HG03175 (cell line): Measurements from ENCODE around the gene HTR6.
A peak's percentile ranks its signal among the peaks of the same experiment; 100 is the strongest.

Source experiments
- ATAC-seq: cut with Tn5 transposase; IDR thresholded peaks from one replicate; pipeline ENCODE4 v1.9.1; 2021; ENCODE audit warnings: mild to moderate bottlenecking, moderate library complexity; ENCODE audit not compliant: unreplicated experiment

Gene HTR6

DNA sequence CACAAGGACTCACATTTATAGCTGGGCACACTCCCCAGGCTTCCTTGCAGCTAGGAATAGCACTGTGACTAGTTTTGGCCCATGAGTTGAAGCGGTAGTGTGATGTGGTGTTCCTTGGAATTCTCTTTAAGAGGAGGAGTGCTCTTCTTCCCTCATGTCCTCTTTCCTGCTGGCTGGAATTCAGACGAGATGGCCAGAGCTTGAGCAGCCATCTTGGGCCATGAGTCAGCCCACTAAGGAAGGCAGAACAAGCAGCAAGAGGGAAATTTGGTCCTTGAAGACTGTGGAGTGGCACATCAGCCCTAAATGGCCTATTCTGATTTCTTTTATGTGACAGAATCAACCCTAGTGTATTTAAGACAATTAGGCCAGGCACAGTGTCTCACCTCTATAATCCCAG is 20.0 kb downstream of the HTR6 start:
- ATAC-seq = no peak

GRCh38 chr1:19685994-19686393 is 21.3 kb downstream of the HTR6 start:
- no peak for ATAC-seq

GRCh38 chr1:19687414-19687813 is 22.7 kb downstream of the HTR6 start:
- no peak for ATAC-seq

- ATAC-seq = no peak
Measured at GRCh38 chr1:19688041-19688842, 23.6 kb downstream of the HTR6 start.

GRCh38 chr1:19689085-19689757 is 24.5 kb downstream of the HTR6 start:
- ATAC-seq = no peak

- ATAC-seq = no peak
Measured at GRCh38 chr1:19689856-19690255, 25.2 kb downstream of the HTR6 start.

DNA sequence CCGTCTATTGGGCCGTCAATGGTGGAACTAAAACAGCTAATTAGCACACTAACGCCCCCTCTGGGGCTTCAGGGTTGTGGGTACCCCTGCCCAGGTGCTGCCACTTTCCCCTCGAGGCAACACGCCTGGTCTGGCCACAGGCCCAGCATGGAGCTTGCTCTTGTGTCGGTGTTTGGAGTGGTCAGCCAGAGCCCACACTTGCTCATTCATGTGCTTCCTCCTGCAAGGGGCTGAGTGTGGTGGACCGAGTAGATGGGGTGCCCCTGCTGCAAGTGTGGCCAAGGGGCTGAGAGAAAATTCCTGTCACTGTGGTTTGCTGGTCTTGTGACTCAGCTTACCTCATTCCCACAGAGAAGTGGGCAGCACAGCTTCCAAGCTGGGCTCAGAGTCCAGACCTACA is 25.7 kb downstream of the HTR6 start:
- no peak for ATAC-seq

- no peak for ATAC-seq
Measured at GRCh38 chr1:19694298-19694697, 29.6 kb downstream of the HTR6 start.

GRCh38 chr1:19695772-19696171 is 31.1 kb downstream of the HTR6 start:
- no peak for ATAC-seq

- ATAC-seq = no peak
Measured at GRCh38 chr1:19696820-19697219, 32.1 kb downstream of the HTR6 start.

DNA sequence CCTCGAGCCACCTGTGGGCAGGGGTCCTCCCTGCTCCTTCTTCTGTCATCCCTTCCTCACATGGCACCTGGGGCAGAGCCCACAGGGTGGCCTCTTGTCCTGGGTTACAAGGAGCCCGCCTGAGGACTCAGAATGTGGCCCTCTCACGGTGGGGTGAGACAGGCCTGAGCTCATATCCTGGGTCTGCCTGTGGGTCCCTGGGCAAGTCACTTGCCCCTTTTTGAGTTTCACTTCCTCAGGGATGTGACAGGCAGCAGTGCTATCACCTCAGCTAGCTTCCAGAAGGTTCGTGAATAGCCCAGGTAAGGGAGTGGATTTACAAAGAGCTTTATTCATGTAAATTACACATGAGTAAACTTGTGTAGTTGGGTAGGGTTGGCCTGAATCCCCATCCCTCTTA is 33.5 kb downstream of the HTR6 start:
- peak; percentile 56 for ATAC-seq

- no peak for ATAC-seq
Measured at GRCh38 chr1:19700079-19700777, 35.6 kb downstream of the HTR6 start.

DNA sequence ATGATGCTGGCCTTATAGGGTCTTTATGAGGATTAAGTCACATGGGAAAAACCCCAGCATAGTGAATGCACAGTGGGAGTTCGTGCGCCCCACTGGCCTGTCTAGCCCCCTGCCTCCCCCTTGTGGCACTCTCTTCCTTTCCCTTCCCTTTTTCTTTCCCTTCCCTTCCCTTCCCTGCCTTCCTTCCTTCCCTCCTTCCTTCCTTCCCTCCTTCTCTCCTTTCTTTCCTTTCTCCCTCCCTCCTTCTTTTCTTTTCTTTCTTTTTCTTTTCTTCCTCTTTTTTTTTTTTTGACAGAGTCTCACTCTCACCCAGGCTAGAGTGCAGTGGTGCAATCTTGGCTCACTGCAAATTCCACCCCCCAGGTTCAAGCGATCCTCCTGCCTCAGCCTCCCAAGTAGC is 38.6 kb downstream of the HTR6 start:
- ATAC-seq = no peak

DNA sequence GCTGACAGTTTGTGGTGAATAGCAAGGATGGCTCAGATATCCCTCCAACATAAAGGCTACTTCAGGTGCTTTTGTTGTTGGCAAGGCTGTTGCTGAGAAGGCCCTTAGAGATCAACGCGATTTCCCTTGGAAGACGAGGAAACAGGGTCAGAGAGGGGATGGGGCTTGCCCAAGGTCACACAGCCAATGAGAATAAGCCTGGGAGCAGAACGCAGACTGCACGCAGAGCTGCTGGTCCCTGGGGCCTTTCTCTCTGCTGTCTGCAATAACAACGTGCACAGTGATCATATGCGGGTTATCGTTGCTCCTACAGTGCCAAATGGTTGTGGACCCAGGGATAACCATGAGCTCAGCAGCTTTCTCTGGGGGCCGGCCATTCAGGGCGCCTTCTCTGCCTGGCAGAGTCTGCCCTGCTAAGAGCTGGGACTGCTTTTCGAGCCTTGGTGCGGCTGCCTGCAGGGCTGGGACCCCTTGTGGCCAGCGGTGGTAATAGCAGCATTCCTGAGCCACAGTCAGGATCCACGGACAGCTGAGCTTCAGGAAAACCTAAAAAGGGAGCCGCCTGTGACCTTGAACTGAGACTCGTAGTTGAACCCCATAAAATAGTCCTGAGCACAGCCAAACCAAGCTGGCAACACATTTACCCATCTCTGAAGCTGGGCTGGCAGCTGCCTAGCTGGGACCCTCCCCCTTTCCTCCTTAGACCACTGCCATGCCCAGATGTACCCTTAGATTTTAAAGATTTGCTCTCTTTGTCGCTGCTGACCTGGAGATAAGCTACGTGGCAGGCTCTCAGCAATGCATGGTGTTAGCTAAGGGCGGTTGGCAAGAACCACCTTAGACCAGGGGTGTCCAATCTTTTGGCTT is 39.8 kb downstream of the HTR6 start:
- ATAC-seq = no peak

DNA sequence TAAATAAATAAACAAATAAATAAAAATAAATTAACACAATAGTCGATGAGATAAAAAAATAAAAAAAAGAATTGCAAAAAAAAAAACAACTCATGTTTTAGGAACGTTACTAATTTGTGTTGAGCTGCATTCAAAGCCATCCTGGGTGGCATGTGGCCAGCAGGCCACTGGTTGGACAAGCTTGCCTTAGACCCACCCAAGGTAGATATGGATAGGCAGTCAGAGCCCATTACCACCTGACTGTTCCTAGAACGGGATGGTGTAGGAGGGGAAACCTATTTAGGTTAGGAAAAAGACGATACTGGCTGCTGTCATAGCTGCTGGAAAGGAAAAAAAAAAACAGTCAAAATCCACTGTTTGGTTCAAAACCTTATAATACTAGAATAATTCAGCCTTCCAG is 40.8 kb downstream of the HTR6 start:
- ATAC-seq = no peak

- no peak for ATAC-seq
Measured at GRCh38 chr1:19706136-19706535, 41.5 kb downstream of the HTR6 start.

- ATAC-seq = no peak
Measured at GRCh38 chr1:19708567-19709110, 44.0 kb downstream of the HTR6 start.

- no peak for ATAC-seq
Measured at GRCh38 chr1:19709260-19709793, 44.7 kb downstream of the HTR6 start.

- ATAC-seq = peak; percentile 56
Measured at GRCh38 chr1:19710825-19711611, 46.3 kb downstream of the HTR6 start.

- ATAC-seq = no peak
Measured at GRCh38 chr1:19712928-19713327, 48.3 kb downstream of the HTR6 start.
